Liver (tissue), 9 donors: ENCODE results near the gene ADCYAP1R1. TPM values are rescaled to one million over a fixed set of nuclear protein-coding genes. Genes with fewer than 3 reads are reported as not detected.

Experiments used
- DNase-seq: peaks from one replicate; pipeline ENCODE4 v3.0.0-alpha.2; 2017; ENCODE audit warnings: low spot score
- H3K27ac ChIP-seq, 2 donors: one replicate each; pipeline ENCODE4 v1.7.0; 2013; ENCODE audit warnings: inconsistent platforms in 2 of 2, low read length in 2 of 2, control low read depth in 1 of 2, low read depth in 1 of 2, mild to moderate bottlenecking in 1 of 2
- H3K27me3 ChIP-seq, 4 donors: one replicate each; pipeline versions ENCODE4 v1.6.1 to v1.7.0; 2013; ENCODE audit warnings: low read length in 3 of 4, inconsistent platforms in 1 of 4, mild to moderate bottlenecking in 1 of 4, moderate library complexity in 1 of 4; ENCODE audit not compliant: control insufficient read depth in 4 of 4, insufficient read depth in 4 of 4
- H3K36me3 ChIP-seq, 4 donors: one replicate each; pipeline versions ENCODE4 v1.6.1 to v1.7.0; 2013; ENCODE audit warnings: low read length in 3 of 4, mild to moderate bottlenecking in 3 of 4, low read depth in 1 of 4, moderate library complexity in 1 of 4; ENCODE audit not compliant: control insufficient read depth in 4 of 4, insufficient read depth in 3 of 4
- H3K4me1 ChIP-seq, 4 donors: one replicate each; pipeline versions ENCODE4 v1.6.1 to v1.7.0; 2013; ENCODE audit warnings: low read length in 3 of 4, mild to moderate bottlenecking in 3 of 4, moderate library complexity in 1 of 4; ENCODE audit not compliant: control insufficient read depth in 4 of 4, insufficient read depth in 4 of 4
- H3K4me3 ChIP-seq, 3 donors: one replicate each; pipeline versions ENCODE4 v1.6.1 to v1.7.0; 2013; ENCODE audit warnings: low read length in 3 of 3, control low read depth in 1 of 3, low read depth in 1 of 3, mild to moderate bottlenecking in 1 of 3
- H3K9ac ChIP-seq, 2 donors: one replicate each; pipeline ENCODE4 v1.7.0; 2013; ENCODE audit warnings: low read length in 2 of 2, mild to moderate bottlenecking in 2 of 2, moderate library complexity in 2 of 2, control low read depth in 1 of 2, low read depth in 1 of 2
- H3K9me3 ChIP-seq, 4 donors: one replicate each; pipeline versions ENCODE4 v1.6.1 to v1.7.0; 2013; ENCODE audit warnings: low read length in 3 of 4; ENCODE audit not compliant: control insufficient read depth in 4 of 4
- FOXA1 ChIP-seq: IDR thresholded peaks from 2 replicates; pipeline ENCODE4 v1.6.1; 2016; ENCODE audit warnings: antibody characterized with exemption
- FOXA2 ChIP-seq: IDR thresholded peaks from 2 replicates; pipeline ENCODE4 v1.6.1; 2016; ENCODE audit warnings: antibody characterized with exemption
- HNF4A ChIP-seq, 2 donors: conservative IDR thresholded peaks; 2 replicates each; pipeline ENCODE4 v1.6.1; 2016; ENCODE audit warnings: antibody characterized with exemption in 2 of 2, mild to moderate bottlenecking in 2 of 2
- HNF4G ChIP-seq: IDR thresholded peaks from 2 replicates; pipeline ENCODE4 v1.6.1; 2016; ENCODE audit warnings: antibody characterized with exemption
- JUND ChIP-seq, 2 donors: IDR thresholded peaks; 2 replicates each; pipeline ENCODE4 v1.6.1; 2016; ENCODE audit warnings: antibody characterized with exemption in 2 of 2
- NR2F2 ChIP-seq: IDR thresholded peaks from 2 replicates; pipeline ENCODE4 v1.6.1; 2016; ENCODE audit warnings: antibody characterized with exemption
- RAD21 ChIP-seq, 2 donors: IDR thresholded peaks; 2 replicates each; pipeline ENCODE4 v1.6.1; 2016; ENCODE audit warnings: antibody characterized with exemption in 2 of 2, mild to moderate bottlenecking in 2 of 2
- RXRA ChIP-seq, 2 donors: IDR thresholded peaks; 2 replicates each; pipeline ENCODE4 v1.6.1; 2017 to 2018; ENCODE audit warnings: antibody characterized with exemption in 2 of 2, mild to moderate bottlenecking in 1 of 2
- SP1 ChIP-seq: IDR thresholded peaks from 2 replicates; pipeline ENCODE4 v1.6.1; 2018; ENCODE audit warnings: antibody characterized with exemption, mild to moderate bottlenecking
- TAF1 ChIP-seq: conservative IDR thresholded peaks from 2 replicates; pipeline ENCODE4 v1.6.1; 2016; ENCODE audit warnings: antibody characterized with exemption, mild to moderate bottlenecking
- YY1 ChIP-seq: IDR thresholded peaks from 2 replicates; pipeline ENCODE4 v1.6.1; 2016; ENCODE audit warnings: antibody characterized with exemption, mild to moderate bottlenecking
- ZBTB33 ChIP-seq: IDR thresholded peaks from 2 replicates; pipeline ENCODE4 v1.6.1; 2016; ENCODE audit warnings: antibody characterized with exemption
- WGBS: extraction: QIAGEN DNeasy Blood & Tissue Kit; methylation state at CpG from one replicate; pipeline ENCODE4 v1.1.7; 2013; 5-methylcytosine and 5-hydroxymethylcytosine counted together
- polyA plus RNA-seq, 2 donors: library from polyadenylated mRNA; stranded (reverse) in 1 of 2; unstranded in 1 of 2; fragments of 200-250 nt in 1 of 2; fragments of >200 nt in 1 of 2; fragmentation: Nextera tagmentation in 1 of 2; extraction: Ambion mirVana in 1 of 2; gene quantifications; one replicate each; pipeline versions ENCODE4 v1.2.1 to v1.2.3, GENCODE V29; 2013 to 2015
- total RNA-seq, 2 donors: library from RNA; depleted of rRNA; stranded (reverse); fragments of >200 nt; gene quantifications; one replicate each; pipeline ENCODE4 v1.2.3, GENCODE V29; 2014
- TF ChIP-seq, protein P1 (sequence below): IDR thresholded peaks from 2 replicates; pipeline ENCODE4 v1.6.1; 2016; ENCODE audit warnings: antibody characterized with exemption
- TF ChIP-seq, protein P2 (sequence below): IDR thresholded peaks from 2 replicates; pipeline ENCODE4 v1.6.1; 2016; ENCODE audit warnings: antibody characterized with exemption
- TF ChIP-seq, protein P3 (sequence below): IDR thresholded peaks from 2 replicates; pipeline ENCODE4 v1.6.1; 2016; ENCODE audit warnings: antibody characterized with exemption, mild to moderate bottlenecking
- donor health status: healthy.
- donor health status: healthy.
- donor health status: healthy.
- donor health status: healthy.
- donor health status: healthy.

Gene ADCYAP1R1
- total and polyA plus RNA-seq, 4 donors = 0.05 to 0.67 (median 0.12) TPM; not detected in 1

DNA sequence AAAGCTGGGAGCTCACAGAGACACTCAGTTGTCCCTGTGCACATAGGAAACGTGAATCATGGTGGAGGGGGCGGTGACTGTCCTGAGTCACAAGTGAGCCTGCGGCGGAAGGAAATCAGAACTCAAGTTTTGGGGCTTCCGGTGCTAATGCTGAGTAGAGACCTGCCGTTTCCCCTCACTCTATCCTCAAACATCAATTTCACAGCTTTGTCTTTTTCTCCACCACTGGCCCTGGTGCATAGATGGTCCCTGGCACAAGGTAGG, 21.9 kb downstream of the ADCYAP1R1 start:
- no peak overlapping the region for H3K4me3 ChIP-seq
- no peaks in the 10 kb centered on the region for H3K4me1 ChIP-seq
- no peaks in the 10 kb centered on the region for H3K36me3 ChIP-seq
- no peak overlapping the region for H3K27ac ChIP-seq
- WGBS = 81% methylated on average over 6 of the region's 6 CpGs
- DNase-seq = no peak
- no peaks in the 10 kb centered on the region for H3K9me3 ChIP-seq
- no peak overlapping the region for H3K9ac ChIP-seq
- no peaks in the 10 kb centered on the region for H3K27me3 ChIP-seq
- no peak for TF ChIP-seq RAD21 (IDR thresholded peaks at IDR 0.05)
- TF ChIP-seq TAF1 = no peak
- no peak for TF ChIP-seq SP1
- no peak for TF ChIP-seq FOXA2
- TF ChIP-seq ZBTB33 = no peak
- no peak for TF ChIP-seq YY1
- TF ChIP-seq NR2F2 = no peak
- TF ChIP-seq HNF4G = no peak
- no peak for TF ChIP-seq JUND (IDR thresholded peaks at IDR 0.05)

- 81% methylated on average over 14 of the region's 14 CpGs for WGBS
- Histone ChIP-seq H3K4me1 (no peaks in the 10 kb centered on the region), H3K27ac (no peak overlapping the region), H3K9ac (no peak overlapping the region), H3K9me3 (no peaks in the 10 kb centered on the region), H3K36me3 (no peaks in the 10 kb centered on the region), H3K4me3 (no peak overlapping the region), H3K27me3 (no peaks in the 10 kb centered on the region)
- DNase-seq = no peak
- TF ChIP-seq, protein P1, sequence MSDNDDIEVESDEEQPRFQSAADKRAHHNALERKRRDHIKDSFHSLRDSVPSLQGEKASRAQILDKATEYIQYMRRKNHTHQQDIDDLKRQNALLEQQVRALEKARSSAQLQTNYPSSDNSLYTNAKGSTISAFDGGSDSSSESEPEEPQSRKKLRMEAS = no peak
- peak in 1 of 2 donors; percentile 8 for TF ChIP-seq RXRA (IDR thresholded peaks at IDR 0.05)
- peak; percentile 81 for TF ChIP-seq NR2F2
Measured at GRCh38 chr7:31074403-31075085, 22.4 kb downstream of the ADCYAP1R1 start.

DNA sequence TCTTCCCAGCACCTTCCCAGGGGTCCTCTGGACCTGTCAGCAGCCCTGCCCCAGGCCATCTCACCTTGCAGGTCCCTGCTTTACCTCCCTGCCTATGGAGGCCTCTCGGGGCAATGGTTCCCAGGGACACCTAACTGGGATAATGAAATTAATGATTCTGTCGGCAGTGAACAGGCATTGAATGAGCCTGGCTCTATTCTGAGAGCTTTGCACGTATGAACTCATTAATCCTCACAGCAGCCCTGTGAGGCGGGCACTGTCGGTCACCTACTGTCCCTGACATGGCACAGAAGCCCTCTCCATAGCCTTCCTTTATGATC, 22.9 kb downstream of the ADCYAP1R1 start:
- Histone ChIP-seq H3K4me3 (no peak overlapping the region), H3K27ac (no peak overlapping the region), H3K9me3 (no peaks in the 10 kb centered on the region), H3K36me3 (no peaks in the 10 kb centered on the region), H3K27me3 (no peaks in the 10 kb centered on the region), H3K4me1 (no peaks in the 10 kb centered on the region), H3K9ac (no peak overlapping the region)
- 86% methylated on average over 5 of the region's 5 CpGs for WGBS
- no peak for DNase-seq
- TF ChIP-seq FOXA2 = no peak
- no peak for TF ChIP-seq HNF4A (conservative IDR thresholded peaks at IDR 0.05)
- no peak for TF ChIP-seq TAF1
- TF ChIP-seq NR2F2 = no peak
- no peak for TF ChIP-seq YY1
- no peak for TF ChIP-seq FOXA1
- no peak for TF ChIP-seq JUND (IDR thresholded peaks at IDR 0.05)
- TF ChIP-seq, protein P2, sequence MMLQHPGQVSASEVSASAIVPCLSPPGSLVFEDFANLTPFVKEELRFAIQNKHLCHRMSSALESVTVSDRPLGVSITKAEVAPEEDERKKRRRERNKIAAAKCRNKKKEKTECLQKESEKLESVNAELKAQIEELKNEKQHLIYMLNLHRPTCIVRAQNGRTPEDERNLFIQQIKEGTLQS = no peak
- TF ChIP-seq, protein P1 = no peak
- TF ChIP-seq ZBTB33 = no peak
- TF ChIP-seq RXRA (IDR thresholded peaks at IDR 0.05) = no peak
- TF ChIP-seq SP1 = no peak
- TF ChIP-seq, protein P3, sequence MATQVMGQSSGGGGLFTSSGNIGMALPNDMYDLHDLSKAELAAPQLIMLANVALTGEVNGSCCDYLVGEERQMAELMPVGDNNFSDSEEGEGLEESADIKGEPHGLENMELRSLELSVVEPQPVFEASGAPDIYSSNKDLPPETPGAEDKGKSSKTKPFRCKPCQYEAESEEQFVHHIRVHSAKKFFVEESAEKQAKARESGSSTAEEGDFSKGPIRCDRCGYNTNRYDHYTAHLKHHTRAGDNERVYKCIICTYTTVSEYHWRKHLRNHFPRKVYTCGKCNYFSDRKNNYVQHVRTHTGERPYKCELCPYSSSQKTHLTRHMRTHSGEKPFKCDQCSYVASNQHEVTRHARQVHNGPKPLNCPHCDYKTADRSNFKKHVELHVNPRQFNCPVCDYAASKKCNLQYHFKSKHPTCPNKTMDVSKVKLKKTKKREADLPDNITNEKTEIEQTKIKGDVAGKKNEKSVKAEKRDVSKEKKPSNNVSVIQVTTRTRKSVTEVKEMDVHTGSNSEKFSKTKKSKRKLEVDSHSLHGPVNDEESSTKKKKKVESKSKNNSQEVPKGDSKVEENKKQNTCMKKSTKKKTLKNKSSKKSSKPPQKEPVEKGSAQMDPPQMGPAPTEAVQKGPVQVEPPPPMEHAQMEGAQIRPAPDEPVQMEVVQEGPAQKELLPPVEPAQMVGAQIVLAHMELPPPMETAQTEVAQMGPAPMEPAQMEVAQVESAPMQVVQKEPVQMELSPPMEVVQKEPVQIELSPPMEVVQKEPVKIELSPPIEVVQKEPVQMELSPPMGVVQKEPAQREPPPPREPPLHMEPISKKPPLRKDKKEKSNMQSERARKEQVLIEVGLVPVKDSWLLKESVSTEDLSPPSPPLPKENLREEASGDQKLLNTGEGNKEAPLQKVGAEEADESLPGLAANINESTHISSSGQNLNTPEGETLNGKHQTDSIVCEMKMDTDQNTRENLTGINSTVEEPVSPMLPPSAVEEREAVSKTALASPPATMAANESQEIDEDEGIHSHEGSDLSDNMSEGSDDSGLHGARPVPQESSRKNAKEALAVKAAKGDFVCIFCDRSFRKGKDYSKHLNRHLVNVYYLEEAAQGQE = no peak
